ENCODE measurements around the gene FCN1.

GRCh38 chr9:134962973-134963364 is 45.3 kb upstream of the FCN1 start:
- TF ChIP-seq CTCF (conservative IDR thresholded peaks at IDR 0.05; ENCODE audit: low read length) (no peak), EZH2phosphoT487 (IDR thresholded peaks at IDR 0.05; ENCODE audit: borderline replicate concordance) (no peak)

Measured in Loucy (cell line).